Right hindlimb (tissue), 1 donor: Measurements from ENCODE around the gene PNKP.

ENCODE experiments used
- DNase-seq: peaks from one replicate; pipeline ENCODE4 v3.0.0-alpha.2; 2018

PNKP gene

GRCh38 chr19:49857061-49857837 lies 10.1 kb downstream of the PNKP start:
- DNase-seq: peak; percentile 33

GRCh38 chr19:49856574-49857021 lies 10.8 kb downstream of the PNKP start:
- no peak for DNase-seq

GRCh38 chr19:49855676-49856573 lies 11.5 kb downstream of the PNKP start:
- no peak for DNase-seq

GRCh38 chr19:49855277-49855675 lies 12.1 kb downstream of the PNKP start:
- DNase-seq: no peak

- no peak for DNase-seq
Observed at GRCh38 chr19:49854378-49855263, 12.8 kb downstream of the PNKP start.

- DNase-seq: no peak
Observed at GRCh38 chr19:49853852-49854377, 13.5 kb downstream of the PNKP start.

- DNase-seq: no peak
Observed at GRCh38 chr19:49852631-49853126, 14.7 kb downstream of the PNKP start.

GRCh38 chr19:49851456-49852259 lies 15.7 kb downstream of the PNKP start:
- DNase-seq: peak; percentile 83

GRCh38 chr19:49850487-49851342 lies 16.7 kb downstream of the PNKP start, which contains the start of gene PTOV1:
Gene PTOV1, plus strand, starts transcription at chr19:49851159.
- DNase-seq: peak; percentile 92

GRCh38 chr19:49850221-49850486 lies 17.2 kb downstream of the PNKP start:
- DNase-seq: no peak

- no peak for DNase-seq
Observed at GRCh38 chr19:49849433-49850220, 17.7 kb downstream of the PNKP start.

GRCh38 chr19:49848938-49849337 lies 18.4 kb downstream of the PNKP start:
- no peak for DNase-seq

GRCh38 chr19:49847731-49848696 lies 19.4 kb downstream of the PNKP start:
- no peak for DNase-seq

- no peak for DNase-seq
Observed at GRCh38 chr19:49846408-49846807, 21.0 kb downstream of the PNKP start.

- no peak for DNase-seq
Observed at GRCh38 chr19:49845414-49845813, 22.0 kb downstream of the PNKP start.

- DNase-seq: no peak
Observed at GRCh38 chr19:49844138-49845095, 23.0 kb downstream of the PNKP start.

- no peak for DNase-seq
Observed at GRCh38 chr19:49843265-49843664, 24.1 kb downstream of the PNKP start.
